NCI-H128 (cell line): ENCODE data around the gene GATAD2B.
A peak's percentile ranks its signal among the peaks of the same experiment; 100 is the strongest.

Experiments
- DNase-seq: peaks from one replicate; lab custom pipeline; 2025; ENCODE audit not compliant: unreplicated experiment; lab: John Stamatoyannopoulos, UW

The GATAD2B gene

DNA sequence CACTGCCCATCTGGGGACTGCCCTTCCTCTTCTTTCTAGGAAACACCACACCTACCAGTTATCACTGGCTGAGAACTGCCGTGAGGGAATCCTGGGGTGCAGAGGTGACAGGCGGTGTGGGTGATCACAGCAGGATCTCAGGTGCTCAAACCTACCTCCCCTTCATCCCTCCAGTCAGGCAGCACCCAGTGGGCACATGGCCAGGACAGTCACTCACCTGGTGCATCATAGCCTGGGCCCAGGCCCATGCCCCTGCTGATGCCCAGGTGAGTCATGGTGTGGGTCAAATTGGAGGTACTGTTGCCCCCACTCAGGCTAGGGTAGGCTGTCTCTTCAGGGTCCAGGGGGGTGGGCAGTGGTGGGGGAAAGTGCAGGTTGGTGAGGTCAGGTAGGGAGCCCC lies 29.0 kb upstream of the GATAD2B start:
- DNase-seq: no peak

DNA sequence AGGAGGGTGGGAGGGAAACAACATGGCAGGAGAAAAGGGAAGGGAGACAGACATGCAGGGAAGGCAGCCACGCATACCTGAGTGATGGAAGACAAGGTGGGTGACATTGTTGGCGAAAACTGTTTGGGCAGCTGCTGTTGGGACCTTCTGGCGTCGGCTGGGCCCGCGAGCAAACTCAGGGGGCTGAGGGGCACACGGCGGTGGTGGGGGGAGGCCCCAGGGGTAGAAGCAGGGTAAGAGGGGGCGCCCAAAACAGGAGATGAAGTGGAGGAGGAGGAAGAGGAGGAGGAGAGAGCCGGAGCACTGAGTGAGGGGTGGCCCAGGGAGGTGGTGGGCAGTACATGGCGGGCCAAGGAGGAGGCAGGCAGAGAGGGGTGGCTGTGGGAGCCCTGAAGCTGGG lies 28.4 kb upstream of the GATAD2B start:
- DNase-seq: no peak

DNA sequence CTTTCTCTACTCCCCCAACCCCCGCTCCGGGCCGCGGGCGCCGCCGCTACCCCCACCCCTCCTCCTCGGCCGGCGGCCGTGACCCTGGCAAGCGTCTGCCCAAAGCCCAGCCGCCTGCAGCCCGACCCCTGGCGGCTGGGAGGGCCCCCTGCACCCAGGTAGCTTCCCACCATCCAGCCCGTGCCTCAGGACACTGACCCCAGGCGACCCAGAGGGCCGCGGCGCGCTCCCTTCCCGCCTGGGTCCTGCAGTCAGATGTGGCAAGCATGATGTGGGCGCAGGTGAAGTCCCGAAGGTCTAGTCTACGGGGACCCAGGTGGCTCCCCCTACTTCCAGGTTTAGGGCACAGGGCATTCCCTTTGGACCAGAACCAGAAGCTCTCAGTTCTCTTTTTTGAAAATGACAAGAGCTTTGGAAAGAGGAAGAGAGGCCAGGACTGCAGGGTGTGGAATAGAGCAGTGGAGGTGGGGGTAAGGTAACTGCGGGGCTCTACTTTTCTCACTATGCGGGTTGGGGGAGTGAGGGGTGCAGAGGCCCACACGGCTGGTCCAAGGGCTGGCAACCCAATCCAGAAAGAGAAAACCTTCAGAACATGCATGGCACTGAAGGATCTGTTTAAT lies 24.0 kb upstream of the GATAD2B start, which contains the start of gene DENND4B:
Gene DENND4B, minus strand, starts transcription at position 97 of the 620 bp plus-strand sequence. CDS start 2,344 bp downstream, outside the sequence.
- DNase-seq: peak; percentile 63

DNA sequence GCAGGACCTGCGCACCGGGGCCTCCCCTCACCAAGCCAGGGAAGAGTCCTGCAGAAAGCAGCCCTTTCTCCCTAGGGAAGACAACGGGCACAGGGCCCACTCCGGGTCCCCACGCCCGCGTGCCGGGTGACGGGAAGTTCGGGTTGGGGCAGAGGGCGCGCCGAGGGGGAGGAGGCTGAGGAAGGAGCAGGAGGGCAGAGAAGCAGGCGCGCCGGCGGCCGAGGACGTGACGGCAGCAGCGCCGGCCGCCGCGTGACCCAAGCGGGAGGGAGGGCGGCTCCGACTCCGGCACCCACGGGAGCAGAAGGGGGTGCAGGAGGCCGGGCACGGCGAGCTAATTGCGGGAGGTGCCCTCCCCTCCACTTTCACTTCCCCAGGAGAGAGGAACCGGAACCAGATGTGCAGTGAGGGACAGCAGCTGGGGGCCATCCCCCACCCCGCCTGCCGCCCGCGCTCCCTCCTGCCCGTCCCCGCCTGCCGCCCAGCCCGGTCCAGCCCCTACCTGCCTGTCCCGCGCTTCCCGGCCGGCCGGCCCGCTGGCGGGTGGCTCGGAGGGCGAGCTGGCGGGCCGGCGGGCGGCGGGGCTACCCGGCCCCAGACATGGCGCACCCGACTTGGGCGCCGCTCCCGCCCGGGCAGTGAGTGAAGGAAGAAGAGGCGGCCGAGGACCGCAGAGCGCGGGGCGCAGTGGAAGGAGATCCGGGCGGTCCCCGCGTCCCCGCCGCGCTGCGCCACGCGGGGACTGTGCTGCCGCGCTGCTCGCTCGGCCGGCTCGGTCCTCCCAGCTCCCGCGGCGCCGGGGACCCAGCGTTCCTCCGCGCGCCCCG lies 23.2 kb upstream of the GATAD2B start:
- no peak for DNase-seq

DNA sequence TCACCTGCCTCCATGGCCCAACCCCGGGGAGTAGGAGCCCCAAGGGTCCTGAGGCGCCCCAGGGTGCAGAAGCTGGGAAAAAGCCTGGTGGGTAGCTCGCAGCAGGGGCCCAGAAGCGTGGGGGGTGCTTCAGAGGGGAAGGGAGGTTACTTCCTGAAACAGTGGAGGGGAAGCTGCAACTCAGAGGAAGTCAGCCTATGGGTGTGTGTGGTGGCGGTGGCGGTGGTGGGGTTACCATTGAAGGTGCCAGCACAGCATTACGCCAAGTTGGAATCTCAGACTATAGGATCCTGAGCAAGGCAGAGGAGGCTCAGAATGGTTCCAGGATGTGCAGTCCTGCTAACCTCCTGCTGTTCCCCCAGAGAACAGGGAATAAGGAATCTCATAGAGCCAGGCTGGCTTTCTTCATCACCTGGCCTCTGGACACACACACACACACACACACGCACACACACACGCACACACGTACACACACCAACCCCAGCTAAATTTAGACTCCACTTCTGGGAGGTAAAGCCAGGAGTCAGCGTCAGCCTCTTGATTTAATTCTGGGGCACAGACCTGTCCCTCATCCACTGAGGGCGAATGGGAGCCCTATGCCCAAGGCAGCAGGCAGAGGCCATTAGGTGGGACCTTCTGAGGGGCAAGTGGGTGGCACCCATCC lies 22.5 kb upstream of the GATAD2B start:
- DNase-seq: no peak

DNA sequence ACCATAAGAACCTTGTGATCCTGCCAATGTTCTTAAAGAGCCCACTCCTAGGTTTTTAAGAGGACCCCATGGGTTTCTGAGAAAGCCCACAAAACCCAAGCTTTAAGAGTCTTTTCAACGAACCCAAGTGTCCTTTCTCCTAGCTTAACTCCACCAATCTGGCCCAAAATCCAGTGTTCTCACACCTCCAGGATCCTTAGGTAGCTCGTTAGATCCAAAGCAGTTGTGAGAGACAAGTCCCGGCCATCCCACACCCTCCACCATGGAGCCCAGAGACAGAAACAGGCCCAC lies 22.0 kb upstream of the GATAD2B start:
- no peak for DNase-seq

DNA sequence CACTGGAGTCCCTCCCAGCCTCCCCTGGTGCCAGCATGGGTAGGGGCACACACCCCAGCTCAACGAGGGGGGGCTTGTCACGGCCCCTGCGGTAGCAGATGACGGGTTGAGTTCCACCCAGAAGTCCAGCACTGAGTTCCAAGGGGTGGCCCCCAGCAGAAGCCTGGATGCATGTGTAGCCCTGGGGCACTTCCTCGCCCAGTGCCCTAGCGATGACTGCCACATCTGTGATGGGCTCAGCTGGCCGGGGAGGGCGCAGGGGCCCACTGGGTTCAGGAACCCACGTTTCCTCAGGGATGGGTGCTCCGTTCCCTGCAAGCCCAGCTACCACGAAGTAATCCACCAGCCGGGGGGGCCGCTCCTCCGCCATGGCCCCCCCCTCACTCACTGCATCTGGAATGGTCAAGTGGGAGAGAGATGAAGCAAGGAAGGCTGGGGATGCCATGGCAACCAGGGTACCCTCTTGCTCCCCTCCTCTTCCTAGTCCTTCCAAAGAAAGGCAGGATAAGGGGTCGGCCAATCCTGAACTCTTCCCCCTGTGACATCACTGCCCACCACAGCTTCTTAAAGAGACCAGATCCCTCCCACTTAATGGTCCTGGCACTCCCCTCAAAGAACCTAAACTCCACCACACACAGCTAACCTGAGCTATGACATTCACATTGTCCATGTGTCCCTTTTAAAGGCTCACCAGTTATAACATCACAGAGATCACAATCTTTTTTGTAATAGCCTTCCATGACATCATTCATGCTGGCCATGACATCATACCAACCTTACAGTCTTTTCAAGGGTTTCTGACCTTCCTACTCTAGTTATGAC lies 21.4 kb upstream of the GATAD2B start:
- DNase-seq: no peak

DNA sequence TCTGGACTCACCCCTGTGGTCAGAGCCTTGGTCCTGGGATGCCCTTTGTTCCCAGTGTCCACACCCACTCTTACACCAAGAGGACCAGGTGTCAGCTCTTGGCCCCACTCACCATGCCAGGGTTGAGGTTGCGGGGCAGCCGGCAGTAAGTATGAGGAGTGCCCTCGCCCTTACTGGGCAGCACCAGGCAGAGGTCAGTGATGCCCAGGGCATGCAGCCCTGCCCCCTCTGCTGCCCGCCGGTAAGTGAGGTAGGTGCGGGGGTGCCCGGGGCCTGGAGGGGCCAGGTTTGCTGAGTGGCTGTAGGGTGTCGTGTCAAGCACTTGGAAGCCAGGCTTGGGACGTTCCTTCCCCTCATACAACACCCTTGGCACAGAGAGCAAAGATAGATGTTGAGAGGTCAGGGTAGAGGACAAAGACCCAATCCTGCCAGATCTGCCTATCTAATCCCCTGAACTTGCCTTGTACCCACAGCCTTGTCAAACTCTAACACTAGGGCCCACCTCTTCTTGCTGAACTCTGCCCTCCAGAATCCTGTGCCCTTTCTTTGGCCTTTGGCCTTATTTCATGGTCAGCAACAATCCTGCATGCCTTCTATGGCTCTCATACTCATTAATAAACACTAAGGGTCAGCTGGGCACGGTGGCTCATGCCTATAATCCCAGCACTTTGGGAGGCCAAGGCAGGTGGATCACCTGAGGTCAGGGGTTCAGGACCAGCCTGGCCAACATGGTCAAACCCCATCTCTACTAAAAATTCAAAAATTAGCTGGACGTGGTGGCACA lies 20.2 kb upstream of the GATAD2B start:
- no peak for DNase-seq

DNA sequence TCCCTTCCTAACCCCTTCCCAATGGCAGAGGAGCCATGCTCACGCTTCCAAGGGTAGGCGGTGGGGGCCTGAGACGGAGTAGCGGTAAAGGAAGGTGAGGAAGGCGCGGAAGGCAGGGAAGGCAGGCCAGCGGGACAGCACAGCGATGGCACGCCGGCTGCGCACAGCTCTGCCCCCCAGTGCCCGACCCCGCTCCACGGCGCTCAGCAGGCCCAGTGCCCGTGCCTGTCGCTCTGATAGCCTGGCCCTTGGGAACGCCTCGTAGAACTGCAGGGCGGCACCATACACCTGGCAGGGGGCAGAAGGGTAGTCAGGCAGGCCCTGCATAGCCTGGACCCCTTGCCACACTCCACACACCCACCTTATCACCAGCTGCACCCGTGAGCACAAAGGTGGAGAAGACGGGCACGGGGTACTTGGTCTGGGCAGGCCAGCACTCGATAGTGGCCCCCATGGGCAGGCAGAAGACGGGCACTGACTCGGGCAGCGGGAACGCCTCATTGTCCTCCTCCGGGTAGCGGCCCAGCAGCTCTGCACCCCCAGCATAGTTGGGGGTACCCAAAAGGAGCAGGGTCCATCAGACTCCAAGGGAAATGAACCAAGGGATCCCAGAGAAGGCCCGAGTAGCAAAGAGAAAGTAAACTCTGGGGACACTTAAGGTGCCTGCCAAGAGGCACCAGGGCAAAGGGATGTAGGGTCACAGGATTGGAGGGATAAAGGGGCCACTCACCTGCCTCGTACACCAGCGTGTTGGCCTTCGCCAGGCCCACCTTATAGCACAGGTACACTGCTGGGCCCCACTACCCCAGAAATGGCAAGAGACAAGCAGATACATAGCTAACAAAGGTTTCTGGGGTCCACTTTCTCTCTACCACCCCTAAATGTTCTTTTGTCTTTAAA lies 19.3 kb upstream of the GATAD2B start:
- DNase-seq: no peak

DNA sequence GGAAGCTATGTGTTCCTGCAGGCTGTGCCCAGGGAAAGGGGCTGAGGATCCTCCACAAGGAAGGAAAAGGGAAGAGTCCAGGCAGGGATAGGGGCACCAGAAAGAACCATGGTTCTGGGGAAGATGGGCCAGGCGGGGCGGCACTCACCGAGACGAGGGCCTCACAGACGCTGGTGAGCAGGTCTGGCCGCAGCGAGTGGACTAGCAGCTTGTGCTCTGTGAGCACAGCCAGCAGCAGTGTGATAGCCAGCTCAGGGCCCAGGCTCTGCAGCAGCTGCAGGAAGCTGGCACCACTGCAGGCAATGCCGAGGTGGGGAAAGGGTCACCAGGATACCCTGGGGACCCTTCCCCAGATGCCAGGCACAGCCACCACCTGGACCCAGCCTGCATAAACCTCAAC lies 18.0 kb upstream of the GATAD2B start:
- no peak for DNase-seq

DNA sequence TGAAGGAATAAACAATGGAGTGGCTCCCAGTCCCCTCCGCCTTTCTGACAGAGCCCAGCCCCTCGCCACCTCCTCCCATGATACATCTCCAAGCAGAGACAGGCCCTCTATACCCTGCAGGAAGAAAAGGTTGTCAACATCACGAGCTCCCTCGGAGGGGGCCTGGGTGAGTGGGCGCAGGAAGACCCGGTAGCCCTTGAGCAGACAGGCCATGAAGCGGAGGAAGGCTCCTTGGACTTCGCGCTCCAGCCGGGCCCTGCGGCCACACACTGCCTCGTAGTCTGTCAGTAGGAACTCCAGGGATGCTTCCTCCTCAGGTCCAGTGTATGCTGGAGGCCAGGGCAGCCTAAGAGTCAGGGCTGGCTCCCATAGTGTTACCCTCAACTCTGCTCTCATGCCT lies 16.7 kb upstream of the GATAD2B start:
- DNase-seq: no peak

DNA sequence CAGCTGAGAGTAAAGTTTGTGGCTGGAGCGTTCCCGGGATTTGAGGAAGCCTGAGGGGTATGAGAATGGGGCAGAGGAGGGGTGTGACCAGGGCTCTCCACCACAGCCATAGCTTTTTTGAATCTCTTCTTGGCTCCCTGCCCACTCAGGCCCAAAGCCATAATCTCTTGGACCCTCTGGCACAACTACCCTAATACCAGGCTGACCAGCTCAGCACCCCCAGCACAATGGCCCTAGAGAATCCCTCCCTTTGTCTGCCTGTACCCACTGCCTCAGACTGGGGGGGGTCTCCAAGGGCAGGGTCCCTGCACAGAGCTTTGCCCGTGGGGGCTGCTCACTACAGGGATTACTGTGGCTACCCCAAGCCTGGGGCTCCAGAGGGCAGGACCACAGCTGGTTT lies 16.2 kb upstream of the GATAD2B start:
- DNase-seq: no peak

DNA sequence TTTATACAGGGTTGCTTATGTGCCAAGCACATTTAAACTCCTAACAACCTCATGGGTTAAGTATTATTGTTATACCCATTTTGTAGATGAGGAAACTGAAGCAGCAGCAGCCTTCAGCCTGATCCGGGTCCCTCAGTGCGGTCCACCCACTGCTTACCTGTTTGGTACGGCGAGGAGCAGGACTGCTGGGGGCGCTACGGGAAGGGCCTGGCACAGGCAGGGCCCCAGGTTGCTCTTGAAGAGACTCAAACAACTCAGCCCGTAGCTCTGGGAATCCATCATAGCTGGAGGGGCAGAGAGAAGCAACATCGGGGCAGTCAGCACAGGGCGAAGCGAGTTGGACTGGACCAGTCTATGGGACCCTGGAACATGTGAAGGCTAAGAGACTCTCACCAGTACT lies 14.6 kb upstream of the GATAD2B start:
- DNase-seq: no peak

DNA sequence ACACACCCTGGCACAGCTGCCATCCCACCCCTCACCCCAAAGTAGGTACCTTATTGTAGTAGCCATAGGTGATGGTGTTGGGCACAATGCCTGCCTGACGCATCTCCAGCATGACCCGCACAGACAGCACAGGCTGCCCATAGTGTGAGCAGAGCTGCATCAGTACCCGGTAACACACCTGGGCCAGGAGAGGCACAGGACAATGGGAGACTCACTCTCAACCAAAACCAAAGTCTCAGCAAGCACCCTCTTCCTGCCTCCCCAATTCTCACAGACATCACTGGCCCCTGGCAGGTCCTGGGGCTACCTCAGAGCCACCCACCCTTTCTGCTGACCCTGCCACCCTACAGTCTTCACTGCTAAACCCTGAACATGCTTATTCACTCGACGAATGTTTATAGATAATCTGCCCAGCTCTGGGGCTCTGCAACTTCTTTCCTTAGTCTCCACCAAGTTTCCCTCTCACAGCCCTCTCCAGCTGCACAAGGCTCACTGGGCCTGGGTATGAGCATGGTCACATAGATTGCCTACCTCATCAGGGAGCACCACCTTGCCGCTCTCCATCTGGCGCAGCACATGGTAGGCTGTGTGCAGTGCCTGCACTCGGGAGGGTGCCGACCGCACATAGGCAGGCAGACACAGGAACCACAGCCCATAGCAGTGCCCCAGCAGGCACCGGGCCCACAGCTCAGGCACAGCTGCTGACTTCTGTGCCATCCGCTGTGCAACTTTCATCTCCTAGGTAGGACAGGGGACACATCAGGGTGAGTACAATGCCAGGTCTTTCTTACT lies 13.4 kb upstream of the GATAD2B start:
- DNase-seq: no peak

DNA sequence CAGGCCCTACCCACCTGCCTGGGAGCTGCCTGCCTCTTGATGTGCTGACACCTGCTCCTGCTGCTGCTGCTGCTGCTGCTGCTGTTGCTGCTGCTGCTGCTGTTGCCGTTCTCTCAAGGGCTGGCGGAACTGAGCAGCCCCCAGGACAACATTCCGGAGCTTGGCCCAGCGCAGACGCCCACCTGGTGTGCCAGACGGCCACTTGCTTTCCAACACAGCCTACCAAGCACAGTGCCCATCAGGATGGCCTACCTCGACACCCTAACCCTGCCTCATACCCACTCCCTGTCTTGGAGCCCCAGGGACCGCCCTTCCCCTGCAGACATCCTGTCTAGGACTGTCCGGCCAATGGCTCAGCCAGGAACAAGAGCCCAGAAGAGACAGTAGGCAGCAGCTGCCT lies 12.0 kb upstream of the GATAD2B start:
- DNase-seq: no peak

DNA sequence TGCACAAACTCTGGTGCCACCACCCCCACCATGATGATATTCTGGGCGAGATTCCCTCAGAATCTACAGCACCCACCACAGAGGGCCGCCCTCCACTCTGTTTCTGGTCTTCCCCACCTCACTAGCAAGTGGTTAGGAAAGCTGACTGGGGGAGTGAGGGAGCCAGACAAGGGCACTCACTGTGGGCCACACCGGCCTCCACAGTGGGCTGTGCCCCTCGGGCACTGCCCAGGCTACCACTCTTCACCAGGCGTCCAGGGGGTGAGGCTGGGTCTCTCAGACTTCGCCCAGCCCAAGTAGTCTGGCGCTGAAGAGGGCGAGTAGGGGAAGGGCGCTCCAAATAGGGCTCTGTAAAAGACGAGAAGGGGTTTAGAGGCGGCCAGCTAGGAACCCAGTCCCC lies 11.2 kb upstream of the GATAD2B start:
- DNase-seq: no peak

DNA sequence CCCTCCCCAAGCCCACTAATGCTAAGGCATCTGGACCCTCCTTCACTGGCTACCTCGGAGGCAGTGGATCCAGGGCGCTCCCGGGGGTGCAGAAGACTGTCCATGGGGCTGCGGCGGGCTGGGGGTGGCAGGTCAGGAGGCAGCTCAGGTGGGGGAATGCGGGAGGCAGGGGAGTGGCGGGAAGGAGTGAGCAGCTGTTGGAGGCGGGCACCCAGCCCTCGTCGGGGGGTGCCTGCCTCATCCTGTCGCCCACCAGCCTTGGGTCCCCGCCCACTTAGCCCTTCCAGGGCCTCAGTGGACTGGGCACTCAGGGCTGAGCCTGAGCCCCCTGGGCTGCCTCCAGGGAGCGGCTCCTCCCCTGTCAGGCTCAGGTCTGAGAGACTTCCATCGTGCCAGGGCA lies 10.7 kb upstream of the GATAD2B start:
- DNase-seq: no peak

DNA sequence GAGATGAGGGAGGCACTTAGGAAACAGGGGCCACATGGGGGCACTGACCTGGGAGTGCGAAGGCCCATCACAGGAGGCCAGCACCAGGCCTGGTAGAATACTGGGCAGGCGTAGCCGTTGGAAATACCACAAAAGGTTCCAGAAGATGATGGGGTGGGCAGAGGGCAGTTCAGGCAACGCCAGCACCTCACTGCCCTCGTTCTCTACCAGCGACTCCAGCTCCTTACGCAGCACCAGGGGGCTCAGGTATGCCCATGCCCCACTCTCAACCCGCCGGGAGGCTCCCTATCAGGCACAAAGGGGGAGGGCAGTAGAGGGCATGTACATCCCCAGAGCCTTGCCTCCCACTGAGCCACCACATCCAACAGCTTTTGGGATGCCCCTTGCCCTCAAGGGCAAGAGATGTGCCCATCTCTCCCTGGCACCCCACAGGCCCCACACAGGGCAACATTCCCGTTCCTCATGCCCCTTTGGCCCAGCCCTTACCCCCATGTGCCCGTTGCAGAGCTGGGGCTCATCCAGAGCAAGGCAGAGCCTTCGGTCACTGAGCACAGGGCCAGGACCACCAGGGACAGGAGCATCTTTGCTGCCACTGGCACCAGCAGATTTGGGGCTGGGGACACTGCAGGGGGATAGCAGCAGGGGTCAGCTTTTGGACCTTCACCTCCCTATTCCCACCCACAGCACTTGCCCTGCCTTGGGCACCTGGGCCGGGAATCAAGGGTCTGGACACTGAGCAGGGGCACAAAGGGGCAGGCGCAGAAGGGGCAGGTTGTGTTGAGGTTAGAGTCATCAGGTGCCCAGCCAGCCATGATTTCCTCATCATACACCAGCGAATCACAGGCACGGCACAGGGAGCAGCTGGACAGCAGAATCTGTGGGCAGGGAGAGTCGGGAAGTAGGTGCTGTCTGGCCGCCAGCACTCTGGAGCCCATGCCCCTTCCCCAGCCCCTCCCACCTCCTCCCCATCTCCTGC lies 9.7 kb upstream of the GATAD2B start:
- no peak for DNase-seq
